HEK293 (cell line): ENCODE data around the gene ARF5.

ENCODE experiments used
- CTCF ChIA-PET: fragments of 350-600 bp; formaldehyde crosslinking; extraction: SDS; loops from one replicate; lab custom pipeline; 2021; ENCODE audit warnings: antibody characterized with exemption; lab: Yijun Ruan, JAX
- POLR2A ChIA-PET: fragments of 300-600 bp; formaldehyde crosslinking; extraction: SDS; loops from one replicate; lab custom pipeline; 2020; ENCODE audit warnings: antibody characterized with exemption, inconsistent platforms; lab: Yijun Ruan, JAX
- H3K27ac ChIP-seq: fragments of 200-500 bp; sonication (Bioruptor generic); 2 replicates; pipeline ENCODE4 v1.5.1; 2014; ENCODE audit warnings: low read depth, low read length, control low read depth, inconsistent platforms; ENCODE audit errors: extremely low read depth
- H3K36me3 ChIP-seq, 2 experiments: fragments of 200-500 bp in 1 of 2; sonication (Bioruptor generic) in 1 of 2; 1 replicate in 1 of 2; 2 replicates in 1 of 2; pipeline ENCODE4 v1.5.1; 2014 to 2017; ENCODE audit warnings: inconsistent platforms in 2 of 2, low read length in 2 of 2; ENCODE audit not compliant: control insufficient read depth in 2 of 2, insufficient read depth in 1 of 2
- H3K4me1 ChIP-seq: fragments of 200-500 bp; sonication (Bioruptor generic); 2 replicates; pipeline ENCODE4 v1.5.1; 2014; ENCODE audit warnings: mild to moderate bottlenecking, low read length, inconsistent platforms; ENCODE audit not compliant: control insufficient read depth, insufficient read depth
- H3K4me3 ChIP-seq: 2 replicates; pipeline ENCODE4 v1.5.1; 2011; ENCODE audit warnings: low read depth, mild to moderate bottlenecking, control low read depth, low read length, moderate library complexity
- H3K9me3 ChIP-seq: fragments of 200-500 bp; sonication (Bioruptor generic); 2 replicates; pipeline ENCODE4 v1.5.1; 2014; ENCODE audit warnings: low read depth, low read length, inconsistent platforms; ENCODE audit not compliant: control insufficient read depth, insufficient read depth
- CTCF ChIP-seq: fragments of 450-650 bp; formaldehyde crosslinking; IDR thresholded peaks from 2 replicates; pipeline ENCODE4 v1.5.1; 2016; ENCODE audit warnings: missing biosample characterization, missing genetic modification characterization
- KLF8 ChIP-seq: fragments of 450-650 bp; formaldehyde crosslinking; IDR thresholded peaks from 2 replicates; pipeline ENCODE4 v1.5.1; 2016; ENCODE audit warnings: missing biosample characterization, missing genetic modification characterization
- OSR2 ChIP-seq: fragments of 450-650 bp; formaldehyde crosslinking; IDR thresholded peaks from 2 replicates; pipeline ENCODE4 v1.5.1; 2016; ENCODE audit warnings: missing biosample characterization, missing genetic modification characterization
- ZEB2 ChIP-seq: fragments of 450-650 bp; formaldehyde crosslinking; IDR thresholded peaks from 2 replicates; pipeline ENCODE4 v1.5.1; 2016; ENCODE audit warnings: missing biosample characterization, missing genetic modification characterization
- ZFP69B ChIP-seq: fragments of 450-650 bp; formaldehyde crosslinking; IDR thresholded peaks from 2 replicates; pipeline ENCODE4 v1.5.1; 2016; ENCODE audit warnings: missing biosample characterization, missing genetic modification characterization
- ZNF10 ChIP-seq: fragments of 450-650 bp; formaldehyde crosslinking; IDR thresholded peaks from 2 replicates; pipeline ENCODE4 v1.5.1; 2017; ENCODE audit warnings: missing biosample characterization, missing genetic modification characterization
- ZNF132 ChIP-seq: fragments of 450-650 bp; formaldehyde crosslinking; IDR thresholded peaks from 2 replicates; pipeline ENCODE4 v1.5.1; 2017; ENCODE audit warnings: missing biosample characterization, missing genetic modification characterization, borderline replicate concordance
- ZNF146 ChIP-seq: fragments of 450-650 bp; formaldehyde crosslinking; IDR thresholded peaks from 2 replicates; pipeline ENCODE4 v1.5.1; 2016; ENCODE audit warnings: missing biosample characterization, missing genetic modification characterization
- ZNF157 ChIP-seq: fragments of 450-650 bp; formaldehyde crosslinking; IDR thresholded peaks from 2 replicates; pipeline ENCODE4 v1.5.1; 2016; ENCODE audit warnings: missing biosample characterization, missing genetic modification characterization
- ZNF174 ChIP-seq: fragments of 450-650 bp; formaldehyde crosslinking; IDR thresholded peaks from 2 replicates; pipeline ENCODE4 v1.5.0; 2017; ENCODE audit warnings: missing biosample characterization, mild to moderate bottlenecking, missing genetic modification characterization
- ZNF19 ChIP-seq: fragments of 450-650 bp; formaldehyde crosslinking; IDR thresholded peaks from 2 replicates; pipeline ENCODE4; 2016; ENCODE audit warnings: missing biosample characterization, missing genetic modification characterization, low read depth
- ZNF202 ChIP-seq: fragments of 450-650 bp; formaldehyde crosslinking; IDR thresholded peaks from 2 replicates; pipeline ENCODE4 v1.5.1; 2016; ENCODE audit warnings: missing biosample characterization, missing genetic modification characterization, borderline replicate concordance
- ZNF280C ChIP-seq: fragments of 450-650 bp; formaldehyde crosslinking; IDR thresholded peaks from 2 replicates; pipeline ENCODE4 v1.5.1; 2016; ENCODE audit warnings: missing biosample characterization, missing genetic modification characterization
- ZNF311 ChIP-seq: fragments of 450-650 bp; formaldehyde crosslinking; IDR thresholded peaks from 2 replicates; pipeline ENCODE4 v1.5.1; 2017; ENCODE audit warnings: missing biosample characterization, missing genetic modification characterization, borderline replicate concordance
- ZNF426 ChIP-seq: fragments of 450-650 bp; formaldehyde crosslinking; IDR thresholded peaks from 2 replicates; pipeline ENCODE4 v1.5.1; 2017; ENCODE audit warnings: missing biosample characterization, missing genetic modification characterization, mild to moderate bottlenecking, inconsistent platforms, moderate library complexity
- ZNF473 ChIP-seq: fragments of 450-650 bp; formaldehyde crosslinking; IDR thresholded peaks from 2 replicates; pipeline ENCODE4 v1.5.1; 2017; ENCODE audit warnings: missing biosample characterization, missing genetic modification characterization
- ZNF510 ChIP-seq: fragments of 450-650 bp; formaldehyde crosslinking; IDR thresholded peaks from 2 replicates; pipeline ENCODE4 v1.5.1; 2018; ENCODE audit warnings: mild to moderate bottlenecking, missing genetic modification characterization, missing biosample characterization; ENCODE audit not compliant: insufficient replicate concordance
- ZNF544 ChIP-seq: fragments of 450-650 bp; formaldehyde crosslinking; IDR thresholded peaks from 2 replicates; pipeline ENCODE4 v1.5.0; 2017; ENCODE audit warnings: missing biosample characterization, missing genetic modification characterization
- ZNF549 ChIP-seq: fragments of 450-650 bp; IDR thresholded peaks from 2 replicates; pipeline ENCODE4 v1.5.1; 2018; ENCODE audit warnings: missing biosample characterization, missing genetic modification characterization, mild to moderate bottlenecking, inconsistent platforms, moderate library complexity
- ZNF555 ChIP-seq: fragments of 450-650 bp; formaldehyde crosslinking; conservative IDR thresholded peaks from 2 replicates; pipeline ENCODE4 v1.5.1; 2017; ENCODE audit warnings: missing biosample characterization, mild to moderate bottlenecking, missing genetic modification characterization, inconsistent platforms
- ZNF621 ChIP-seq: fragments of 450-650 bp; formaldehyde crosslinking; IDR thresholded peaks from 2 replicates; pipeline ENCODE4 v1.5.1; 2017; ENCODE audit warnings: missing biosample characterization, missing genetic modification characterization
- ZNF623 ChIP-seq: fragments of 450-650 bp; formaldehyde crosslinking; IDR thresholded peaks from 2 replicates; pipeline ENCODE4 v1.5.1; 2016; ENCODE audit warnings: missing biosample characterization, missing genetic modification characterization
- ZNF830 ChIP-seq: fragments of 450-650 bp; IDR thresholded peaks from 2 replicates; pipeline ENCODE4 v1.5.0; 2018; ENCODE audit warnings: missing biosample characterization, missing genetic modification characterization, low read depth, mild to moderate bottlenecking, moderate library complexity
- ZSCAN23 ChIP-seq: fragments of 450-650 bp; formaldehyde crosslinking; IDR thresholded peaks from 2 replicates; pipeline ENCODE4 v1.5.1; 2016; ENCODE audit warnings: missing biosample characterization, missing genetic modification characterization

ARF5 gene

GRCh38 chr7:127616724-127617123 lies 28.5 kb downstream of the ARF5 start:
- Histone ChIP-seq H3K9me3 (no peaks in the 10 kb centered on the region), H3K4me3 (no peak overlapping the region), H3K4me1 (no peaks in the 10 kb centered on the region), H3K36me3 (no peaks in the 10 kb centered on the region), H3K27ac (no peak overlapping the region)
- ChIA-PET CTCF (interaction anchor here (0.6 to 3.0 kb wide), 3 partner anchors 12 to 390 kb away, joined by 3 to 17 read pairs (median 3); no protein-coding TSS in a partner anchor), POLR2A (no interaction called here)
- TF ChIP-seq ZNF473 (tag by site-specific recombination), result no peak
- TF ChIP-seq ZNF621, result no peak
- no peak for TF ChIP-seq ZNF146 (tag by site-specific recombination)
- no peak for TF ChIP-seq KLF8 (tag by site-specific recombination)
- no peak for TF ChIP-seq ZNF280C (tag by site-specific recombination)
- TF ChIP-seq ZNF555 (tag by site-specific recombination), result no peak
- TF ChIP-seq ZNF132, result no peak
- TF ChIP-seq OSR2 (tag by site-specific recombination), result no peak
- TF ChIP-seq ZNF202 (tag by site-specific recombination), result no peak
- no peak for TF ChIP-seq ZNF10 (tag by site-specific recombination)
- no peak for TF ChIP-seq ZNF549 (tag by site-specific recombination)
- TF ChIP-seq ZNF426 (tag by site-specific recombination), result no peak
- no peak for TF ChIP-seq ZNF623 (tag by site-specific recombination)
- TF ChIP-seq ZNF544, result no peak
- no peak for TF ChIP-seq ZSCAN23 (tag by site-specific recombination)
- TF ChIP-seq ZNF510, result no peak

GRCh38 chr7:127618042-127618441 lies 29.8 kb downstream of the ARF5 start, which contains the start of gene PAX4:
PAX4 (minus strand) TSS chr7:127618142; CDS start chr7:127615928, 2,214 bp downstream.
- H3K4me3 ChIP-seq, result no peak within 1 kb of the TSS
- POLR2A ChIA-PET, result no interaction called here
- no peaks in the 10 kb centered on the region for H3K36me3 ChIP-seq
- no peaks in the 10 kb centered on the region for H3K9me3 ChIP-seq
- no peak within 1 kb of the TSS for H3K27ac ChIP-seq
- no peak for TF ChIP-seq ZNF311
- TF ChIP-seq ZNF830, result no peak
- no peak for TF ChIP-seq ZFP69B
- TF ChIP-seq ZEB2, result no peak
- TF ChIP-seq KLF8 (tag by site-specific recombination), result no peak
- TF ChIP-seq ZNF174 (tag by site-specific recombination), result no peak
- CTCF ChIA-PET, result interaction anchor here (0.7 to 3.0 kb wide), 2 partner anchors 11 to 20 kb away, joined by 3 to 17 read pairs; no protein-coding TSS in a partner anchor
- H3K4me1 ChIP-seq, result no peaks in the 10 kb centered on the region

GRCh38 chr7:127618775-127619174 lies 30.6 kb downstream of the ARF5 start:
- no peaks in the 10 kb centered on the region for H3K9me3 ChIP-seq
- H3K4me3 ChIP-seq, result no peak overlapping the region
- H3K36me3 ChIP-seq, result no peaks in the 10 kb centered on the region
- no peak for TF ChIP-seq CTCF (tag by site-specific recombination)
- no peak for TF ChIP-seq ZNF19 (tag by site-specific recombination)
- no peak for TF ChIP-seq ZNF157
- TF ChIP-seq, all 188 proteins: peak for 0
- ChIA-PET POLR2A (no interaction called here), CTCF (interaction anchor here (2.1 to 3.0 kb wide), 2 partner anchors 10 kb away, joined by 10 to 17 read pairs; no protein-coding TSS in a partner anchor)
- H3K4me1 ChIP-seq, result no peaks in the 10 kb centered on the region
- no peak overlapping the region for H3K27ac ChIP-seq
